ENCODE results near the gene INPP5J.

INPP5J gene

DNA sequence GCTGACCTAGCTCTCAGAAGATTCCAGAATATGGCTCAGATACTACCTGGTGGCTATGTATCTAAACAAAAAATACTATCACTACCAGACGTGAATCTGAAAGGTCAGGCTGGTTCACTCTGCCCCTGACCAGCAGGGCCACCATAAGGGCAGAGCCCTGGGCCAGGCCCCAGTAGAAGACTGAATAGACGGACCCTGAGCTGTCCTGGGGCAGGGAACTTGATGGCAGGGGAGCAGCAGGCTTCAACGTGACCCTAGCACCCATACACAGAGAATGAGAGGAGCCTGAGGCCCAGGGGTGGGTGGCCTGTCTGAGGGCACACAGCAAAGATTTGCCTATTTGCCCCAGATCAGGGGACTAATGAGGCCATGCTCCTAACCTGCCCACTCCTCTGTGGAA lies 30.6 kb downstream of the INPP5J start:
- H3K4me3 ChIP-seq (ENCODE audit: low read length), result no peak overlapping the region
- TF ChIP-seq, protein P1, sequence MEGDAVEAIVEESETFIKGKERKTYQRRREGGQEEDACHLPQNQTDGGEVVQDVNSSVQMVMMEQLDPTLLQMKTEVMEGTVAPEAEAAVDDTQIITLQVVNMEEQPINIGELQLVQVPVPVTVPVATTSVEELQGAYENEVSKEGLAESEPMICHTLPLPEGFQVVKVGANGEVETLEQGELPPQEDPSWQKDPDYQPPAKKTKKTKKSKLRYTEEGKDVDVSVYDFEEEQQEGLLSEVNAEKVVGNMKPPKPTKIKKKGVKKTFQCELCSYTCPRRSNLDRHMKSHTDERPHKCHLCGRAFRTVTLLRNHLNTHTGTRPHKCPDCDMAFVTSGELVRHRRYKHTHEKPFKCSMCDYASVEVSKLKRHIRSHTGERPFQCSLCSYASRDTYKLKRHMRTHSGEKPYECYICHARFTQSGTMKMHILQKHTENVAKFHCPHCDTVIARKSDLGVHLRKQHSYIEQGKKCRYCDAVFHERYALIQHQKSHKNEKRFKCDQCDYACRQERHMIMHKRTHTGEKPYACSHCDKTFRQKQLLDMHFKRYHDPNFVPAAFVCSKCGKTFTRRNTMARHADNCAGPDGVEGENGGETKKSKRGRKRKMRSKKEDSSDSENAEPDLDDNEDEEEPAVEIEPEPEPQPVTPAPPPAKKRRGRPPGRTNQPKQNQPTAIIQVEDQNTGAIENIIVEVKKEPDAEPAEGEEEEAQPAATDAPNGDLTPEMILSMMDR (IDR thresholded peaks at IDR 0.05; ENCODE audit: insufficient read depth, low read depth, low read length, missing control alignments), result no peak
- no peak for DNase-seq (ENCODE audit: low read depth)

DNA sequence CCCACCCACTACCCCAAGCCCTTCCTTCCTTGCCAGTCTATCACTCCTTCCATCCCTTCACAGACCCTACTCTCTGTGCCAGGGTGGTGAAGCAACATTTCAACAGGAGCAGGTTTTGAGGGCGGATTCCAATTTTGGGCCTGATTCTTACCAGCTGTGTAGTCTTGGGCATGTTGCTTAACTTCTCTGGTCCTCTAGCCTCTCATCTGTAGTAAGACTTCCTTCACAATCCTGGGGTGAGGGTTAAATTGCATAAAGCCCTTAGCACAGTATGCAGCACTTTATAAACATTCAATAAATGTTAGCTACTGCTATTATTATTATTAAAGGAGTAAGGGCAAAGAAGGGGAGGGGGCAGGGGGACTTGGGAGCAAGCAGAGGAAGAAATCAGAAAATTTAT lies 32.2 kb downstream of the INPP5J start:
- DNase-seq (ENCODE audit: low read depth), result no peak
- no peak overlapping the region for H3K4me3 ChIP-seq (ENCODE audit: low read length)
- TF ChIP-seq, protein P1 (IDR thresholded peaks at IDR 0.05; ENCODE audit: insufficient read depth, low read depth, low read length, missing control alignments), result no peak

DNA sequence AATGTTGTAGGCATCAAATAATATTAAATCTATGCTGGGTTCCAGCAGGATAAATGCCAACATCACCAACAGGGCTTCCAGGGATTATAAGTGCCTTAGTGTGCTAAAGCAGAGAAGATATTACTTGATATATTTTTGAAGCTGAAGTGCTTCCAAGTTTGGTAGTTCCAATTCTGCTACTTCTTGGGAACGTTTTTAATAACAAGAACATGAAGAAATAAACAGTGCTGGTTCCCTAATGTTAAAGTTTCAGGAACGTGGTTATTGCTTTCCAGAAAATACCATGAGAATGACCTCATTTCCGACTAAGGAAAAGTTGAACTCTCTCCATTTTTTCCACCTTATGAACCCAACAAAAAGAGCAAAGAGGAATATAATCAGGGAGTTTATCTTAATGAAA lies 32.7 kb downstream of the INPP5J start:
- DNase-seq (ENCODE audit: low read depth), result no peak
- TF ChIP-seq, protein P1 (IDR thresholded peaks at IDR 0.05; ENCODE audit: insufficient read depth, low read depth, low read length, missing control alignments), result no peak
- H3K4me3 ChIP-seq (ENCODE audit: low read length), result no peak overlapping the region

DNA sequence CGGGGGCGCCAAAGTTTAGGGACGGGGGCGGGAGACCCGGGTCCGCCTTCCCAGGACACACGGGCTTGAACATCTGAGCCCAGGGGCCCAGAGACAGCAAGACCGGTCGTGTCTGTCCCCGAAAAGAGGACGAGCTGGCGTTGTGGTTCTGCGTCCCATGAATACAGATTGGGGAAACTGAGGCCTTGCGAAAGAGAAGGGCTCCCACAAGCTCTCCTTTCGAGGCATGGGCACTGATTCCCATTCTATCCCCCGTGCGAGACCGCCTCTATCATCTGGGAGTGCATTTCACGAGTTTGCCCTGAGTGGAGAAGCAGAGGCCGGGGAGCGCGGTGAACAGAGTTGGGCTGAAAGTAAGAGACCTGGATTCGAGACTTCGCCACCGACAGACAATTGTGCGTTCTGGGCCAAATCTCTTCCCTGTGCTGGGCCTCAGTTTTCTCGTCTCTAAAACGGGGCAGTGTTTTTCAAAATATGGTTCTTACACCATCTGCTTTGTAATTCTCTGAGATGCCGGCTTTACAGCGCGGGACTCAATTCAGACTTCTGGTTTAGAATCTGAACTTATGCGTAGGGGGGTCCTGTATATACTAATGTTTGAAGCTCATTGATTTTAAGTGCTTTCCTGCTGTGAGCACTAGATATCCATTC lies 37.7 kb downstream of the INPP5J start:
- peak overlapping the region; percentile 77 for H3K4me3 ChIP-seq (ENCODE audit: low read length)
- TF ChIP-seq, protein P1 (IDR thresholded peaks at IDR 0.05; ENCODE audit: insufficient read depth, low read depth, low read length, missing control alignments), result no peak
- DNase-seq (ENCODE audit: low read depth), result peak; percentile 32

DNA sequence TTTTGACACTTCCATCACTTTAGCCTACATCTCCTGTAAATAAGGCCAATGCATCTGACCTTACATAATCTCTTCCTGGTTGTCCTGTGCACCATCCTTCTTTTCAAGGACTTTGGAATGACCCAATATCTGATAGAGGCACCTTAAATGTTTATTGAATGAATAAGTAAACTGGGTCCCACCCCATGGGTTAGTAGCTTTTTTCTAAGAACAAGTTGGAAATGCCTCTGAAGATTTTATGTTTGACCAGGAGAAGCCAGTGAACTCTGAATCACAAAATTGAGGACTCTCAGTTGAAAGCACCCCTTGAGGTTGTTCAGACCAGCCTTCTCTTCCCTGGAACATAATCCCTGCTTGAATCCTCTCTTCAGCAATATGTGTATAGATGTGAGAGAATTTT lies 38.6 kb downstream of the INPP5J start:
- TF ChIP-seq, protein P1 (IDR thresholded peaks at IDR 0.05; ENCODE audit: insufficient read depth, low read depth, low read length, missing control alignments), result no peak
- peak overlapping the region; percentile 77 for H3K4me3 ChIP-seq (ENCODE audit: low read length)
- DNase-seq (ENCODE audit: low read depth), result no peak

DNA sequence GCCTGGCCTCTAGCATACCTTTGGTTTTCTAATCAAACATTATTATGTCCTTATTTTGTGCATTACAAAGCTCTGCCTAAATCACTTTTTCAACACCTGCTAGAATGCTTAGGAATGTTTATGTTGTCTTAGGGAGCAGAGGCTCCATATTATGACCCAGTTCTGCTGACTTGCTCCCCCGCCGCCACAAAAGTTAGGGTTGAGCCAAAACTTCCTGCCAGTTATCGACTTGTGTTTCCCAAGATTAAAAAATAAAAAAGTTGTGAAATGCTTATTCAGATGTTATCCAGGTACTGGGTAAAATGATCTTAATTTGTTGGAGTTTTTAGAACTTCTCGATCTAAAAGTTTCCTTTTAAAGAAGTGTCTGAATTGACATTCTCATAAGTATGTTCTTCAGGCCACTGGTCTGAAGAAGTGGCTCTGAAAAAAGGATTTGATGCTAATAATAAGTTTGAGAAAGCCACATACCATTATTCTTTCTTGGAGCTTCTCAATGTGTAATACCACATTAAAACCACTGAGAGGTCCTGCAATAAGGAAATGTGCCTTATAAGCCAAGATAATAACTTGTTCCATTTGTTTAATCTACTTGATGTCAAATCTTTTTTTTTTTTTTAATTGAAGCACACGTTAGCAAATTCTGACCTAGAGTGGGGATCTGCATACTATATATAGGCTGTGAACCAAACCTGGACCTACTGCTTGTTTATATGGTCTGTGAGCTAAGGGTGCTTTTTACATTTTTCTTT lies 39.4 kb downstream of the INPP5J start:
- TF ChIP-seq, protein P1 (IDR thresholded peaks at IDR 0.05; ENCODE audit: insufficient read depth, low read depth, low read length, missing control alignments), result no peak
- peak overlapping the region; percentile 77 for H3K4me3 ChIP-seq (ENCODE audit: low read length)
- DNase-seq (ENCODE audit: low read depth), result no peak

All from epithelial cell of esophagus (primary cell).